Stimulated activated CD4-positive, alpha-beta T cell treated with anti-CD3 and anti-CD28 coated beads, Interleukin-1b, Interleukin-23, amount 100 ng/mL, for 1 hour (primary cell): Measurements from ENCODE around the gene FHAD1.
"Not testable (repeated sequence)": the region's sequence is repeated elsewhere in the genome, so short reads cannot be mapped to it uniquely, and the experiment has no call there.

Experiments
- DNase-seq, 2 donors: peaks; one replicate each; pipeline ENCODE4 v3.0.0-alpha.2; 2020; ENCODE audit warnings: low read depth in 2 of 2

Gene FHAD1

DNA sequence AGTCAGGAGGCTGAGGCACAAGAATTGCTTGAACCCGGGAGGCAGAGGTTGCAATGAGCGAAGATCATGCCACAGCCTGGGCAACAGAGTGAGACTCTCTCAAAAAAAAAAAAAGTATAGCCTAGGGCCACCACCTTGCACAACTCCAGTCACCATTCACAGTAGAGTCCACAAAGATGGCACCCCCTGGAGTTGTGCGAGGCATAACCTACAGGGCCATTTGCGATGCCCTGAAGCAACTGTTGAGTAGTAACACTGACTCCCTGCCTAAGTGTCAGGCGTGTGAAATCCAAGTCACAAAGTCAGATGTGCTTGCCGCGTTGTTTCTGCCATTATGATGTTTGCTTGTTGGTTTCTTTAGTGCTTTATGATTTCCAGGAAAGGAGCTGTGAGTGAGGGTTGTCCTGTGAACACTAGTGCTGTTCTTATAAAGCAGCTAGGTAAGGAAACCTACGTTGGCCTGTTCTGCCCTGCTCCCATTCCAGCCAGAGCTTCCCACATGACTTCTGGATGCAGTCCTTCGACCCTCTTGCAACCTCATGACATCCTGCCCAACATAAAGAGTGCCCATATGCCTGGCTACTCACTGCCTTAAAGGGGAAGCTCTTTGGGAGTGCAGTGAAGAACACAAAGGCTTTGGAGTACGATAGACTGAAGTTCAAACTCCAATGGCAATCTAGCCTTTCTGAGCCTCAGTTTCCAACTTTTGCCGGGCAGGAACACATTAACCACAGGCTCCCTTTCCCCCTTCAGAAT is 29.8 kb downstream of the FHAD1 start:
- no peak for DNase-seq

DNA sequence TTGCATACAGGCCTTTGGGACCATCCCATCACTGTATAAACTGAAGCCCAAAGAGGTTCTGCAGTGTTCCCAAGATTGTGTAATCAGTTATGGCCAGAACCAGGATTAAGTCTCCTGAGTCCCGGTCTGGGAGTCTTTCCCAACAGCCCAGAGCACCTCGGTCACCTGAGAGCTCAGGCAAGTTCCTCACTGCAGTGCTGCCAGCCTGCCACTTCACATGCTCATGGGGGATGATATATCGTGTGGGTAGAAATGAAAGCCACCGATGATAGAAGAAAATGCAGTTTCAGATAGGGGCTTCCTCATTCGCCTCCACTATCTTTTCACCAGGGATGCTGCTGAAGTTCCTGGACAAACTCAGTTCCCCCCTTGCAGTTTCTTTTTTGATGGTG is 30.4 kb downstream of the FHAD1 start:
- DNase-seq, result no peak

DNA sequence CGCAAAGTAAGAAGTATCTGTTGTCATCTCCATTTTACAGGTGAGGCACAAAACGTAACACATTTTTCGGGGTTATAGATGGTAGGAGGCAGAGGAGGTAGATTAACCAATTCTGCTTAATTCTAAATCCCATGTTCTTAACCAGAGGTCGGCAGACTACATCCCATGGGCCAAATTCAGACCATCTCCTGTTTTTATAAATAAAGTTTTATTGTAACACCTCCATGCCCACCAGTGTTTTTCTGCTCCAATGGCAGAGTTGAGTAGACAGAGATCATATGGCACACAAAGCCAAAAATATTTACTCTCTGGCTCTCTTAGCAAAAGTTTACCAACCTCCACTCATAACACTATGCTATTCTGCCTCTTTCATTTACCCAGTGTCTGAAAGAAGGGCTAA is 30.9 kb downstream of the FHAD1 start:
- no peak for DNase-seq

DNA sequence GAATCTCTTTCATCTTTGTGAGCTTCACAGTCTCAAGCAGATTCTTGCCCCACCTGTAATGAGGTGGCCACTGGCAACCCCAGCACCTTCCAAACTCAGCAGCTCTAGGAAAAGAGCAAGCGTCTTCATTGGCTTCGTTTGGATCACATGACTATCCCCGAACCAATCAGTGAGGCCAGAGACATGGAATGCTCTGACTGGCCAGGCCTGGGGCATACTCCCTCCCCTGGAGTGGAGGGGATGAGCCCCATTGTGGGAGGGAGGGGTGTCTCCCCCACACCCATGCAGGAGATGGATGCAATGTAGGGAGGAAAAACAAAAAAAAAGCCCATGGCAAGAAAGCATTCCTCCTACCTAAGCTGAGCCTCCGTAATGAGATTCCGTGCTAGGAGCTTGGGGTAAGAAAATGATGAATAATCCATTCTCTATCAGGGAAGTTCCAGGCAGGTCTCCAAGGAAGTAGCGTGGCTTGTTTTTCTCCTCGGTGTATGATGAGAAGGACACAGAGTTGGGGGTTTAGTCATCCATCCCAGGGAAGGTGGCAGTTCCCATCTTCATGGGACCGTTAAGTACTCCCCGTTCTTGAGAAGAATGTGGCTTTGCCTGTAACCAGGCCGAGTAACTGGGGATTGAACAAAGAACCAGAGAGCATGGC is 32.7 kb downstream of the FHAD1 start:
- no peak for DNase-seq

DNA sequence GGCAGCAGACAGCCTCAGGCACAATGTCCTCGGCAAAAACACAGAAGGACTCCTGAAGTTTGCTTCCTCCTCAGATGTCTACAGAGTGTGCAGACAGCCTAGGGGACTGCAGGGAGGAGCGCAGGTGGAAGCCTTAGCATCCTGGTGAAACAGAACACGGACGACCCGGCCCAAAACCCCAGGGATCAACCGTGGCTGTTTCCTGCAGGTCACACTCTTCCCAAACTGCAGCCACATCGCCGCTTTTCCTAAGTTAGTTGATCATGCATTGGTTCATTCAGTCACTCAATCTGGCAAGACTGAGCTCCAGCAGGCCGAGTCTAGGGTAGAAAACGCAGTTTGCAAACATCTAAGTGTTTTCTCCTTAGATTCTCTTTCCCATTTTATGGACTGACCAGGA is 33.4 kb downstream of the FHAD1 start:
- no peak for DNase-seq

DNA sequence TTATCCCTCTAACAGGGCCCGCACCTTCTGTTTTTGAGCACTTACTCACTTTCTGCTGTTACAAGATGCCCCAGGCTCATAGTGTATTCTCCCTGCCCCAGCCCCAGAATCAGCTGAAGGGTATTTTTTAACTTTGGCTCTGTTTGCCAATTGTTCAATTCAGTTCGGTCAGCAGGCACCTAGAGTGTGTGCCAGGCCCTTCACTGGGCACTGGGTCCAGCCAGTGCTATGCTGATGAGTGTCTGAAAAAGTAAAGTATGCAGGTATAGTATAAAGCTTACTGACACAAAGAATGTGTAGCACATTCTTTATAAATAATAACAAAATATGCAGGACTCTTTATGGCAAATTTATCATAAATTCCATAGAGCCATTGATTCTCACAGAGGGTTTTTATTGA is 35.0 kb downstream of the FHAD1 start:
- DNase-seq, result no peak

DNA sequence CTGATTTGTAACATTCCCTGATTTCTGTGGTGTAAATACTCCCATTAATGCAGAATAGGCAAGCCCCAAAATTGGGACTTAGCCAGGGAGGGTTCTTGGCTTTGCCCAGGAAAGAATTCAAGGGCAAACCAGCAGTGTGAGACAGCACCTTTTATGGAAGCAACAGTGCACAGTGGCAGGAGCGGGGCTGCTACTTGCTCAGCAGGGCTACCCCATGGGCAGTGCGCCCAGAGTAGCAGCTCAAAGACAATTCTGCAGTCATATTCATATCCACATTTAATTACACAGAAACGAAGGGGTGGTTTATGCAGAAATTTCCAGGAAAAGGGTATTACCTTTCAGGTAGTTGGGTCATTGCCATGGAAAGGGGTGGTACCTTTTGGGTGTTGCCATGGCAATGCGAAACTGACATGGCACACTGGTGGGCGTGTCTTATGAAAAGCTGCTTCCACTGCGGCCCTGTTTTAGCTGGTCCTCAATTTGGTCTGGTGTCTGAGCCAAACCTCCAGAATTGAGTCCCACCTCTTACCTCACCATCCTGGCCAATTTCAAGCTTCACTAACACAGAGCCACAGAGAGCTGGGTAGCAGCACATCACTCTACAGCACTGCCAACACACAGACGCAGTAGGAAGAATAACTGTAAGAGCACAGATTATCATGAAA is 35.9 kb downstream of the FHAD1 start:
- DNase-seq, result no peak

DNA sequence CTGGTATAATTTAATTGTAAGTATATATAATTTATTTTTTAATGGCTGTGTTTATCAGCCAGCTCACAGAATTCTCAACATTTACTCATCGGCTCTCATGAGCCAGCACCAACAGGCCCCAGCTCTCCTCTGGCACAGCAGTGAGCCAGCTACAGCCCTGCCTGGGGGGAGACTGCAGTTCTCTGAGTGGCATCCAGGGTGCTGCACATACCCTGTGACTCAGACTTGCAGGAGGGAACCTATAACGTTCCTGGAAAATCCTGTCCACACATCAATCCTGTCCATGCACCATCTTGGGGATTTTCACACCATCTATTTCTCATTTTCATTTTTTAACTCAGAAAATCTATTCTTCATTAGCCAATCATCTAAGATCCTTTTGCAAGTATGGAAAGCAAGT is 36.5 kb downstream of the FHAD1 start:
- DNase-seq, result no peak

DNA sequence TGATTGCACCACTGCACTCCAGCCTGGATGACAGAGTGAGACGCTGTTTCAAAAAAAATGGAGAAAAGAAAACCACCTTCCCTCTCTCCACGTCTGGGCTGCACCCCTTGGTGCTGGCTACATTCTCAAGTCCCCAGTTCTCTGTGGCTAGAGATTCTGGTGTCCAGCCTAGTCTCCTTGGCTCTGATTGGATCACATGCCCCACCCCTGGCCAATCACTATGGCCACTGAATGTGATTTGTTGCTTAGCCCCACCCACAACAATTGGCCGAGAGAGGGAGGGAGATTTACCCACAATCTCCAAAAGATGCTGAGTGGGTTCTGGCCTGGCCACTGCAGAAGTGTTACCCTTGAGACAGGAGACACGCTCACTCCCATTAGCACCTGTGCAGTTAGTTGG is 39.4 kb downstream of the FHAD1 start:
- no peak for DNase-seq

DNA sequence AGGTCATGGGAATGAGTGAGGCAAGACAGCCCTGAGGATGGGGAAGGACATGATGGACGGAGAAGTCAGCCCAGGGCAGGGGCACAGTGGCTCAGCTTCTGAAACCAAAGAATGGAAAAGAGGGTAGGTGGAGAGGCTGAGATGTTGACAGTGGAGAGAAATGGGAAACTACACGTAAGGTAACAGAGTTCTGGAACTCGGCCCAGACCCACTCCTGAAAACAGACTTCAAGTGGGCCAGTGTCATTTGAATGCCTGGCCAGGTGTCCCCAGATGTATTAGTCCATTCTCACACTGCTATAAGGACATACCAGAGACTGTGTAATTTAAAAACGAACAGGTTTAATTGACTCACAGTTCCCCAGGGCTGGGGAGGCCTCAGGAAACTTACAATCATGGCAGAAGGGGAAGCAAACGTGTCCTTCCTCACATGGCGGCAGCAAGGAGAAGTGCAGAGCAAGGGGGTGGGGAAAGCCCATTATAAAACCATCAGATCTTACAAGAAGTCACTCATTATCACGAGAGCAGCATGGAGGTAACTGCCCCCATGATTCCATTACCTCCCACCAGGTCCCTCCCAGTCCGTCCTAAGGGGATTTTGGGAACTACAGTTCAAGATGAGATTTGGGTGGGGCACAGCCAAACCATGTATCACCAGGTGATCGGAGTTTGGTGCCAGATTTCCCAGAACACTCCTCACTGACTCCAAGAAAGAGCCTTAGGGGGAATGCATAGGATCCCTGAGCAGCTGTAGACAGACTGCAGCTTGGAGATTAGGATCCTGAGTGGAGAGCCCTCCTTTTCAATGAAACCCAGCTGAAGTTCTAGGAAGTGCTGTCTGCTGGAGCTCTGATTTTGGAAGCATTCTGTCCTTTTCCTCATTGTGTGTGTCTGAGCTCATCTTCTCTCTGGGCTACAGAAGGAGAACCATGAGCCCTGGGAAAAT is 40.3 kb downstream of the FHAD1 start:
- DNase-seq, result no peak

DNA sequence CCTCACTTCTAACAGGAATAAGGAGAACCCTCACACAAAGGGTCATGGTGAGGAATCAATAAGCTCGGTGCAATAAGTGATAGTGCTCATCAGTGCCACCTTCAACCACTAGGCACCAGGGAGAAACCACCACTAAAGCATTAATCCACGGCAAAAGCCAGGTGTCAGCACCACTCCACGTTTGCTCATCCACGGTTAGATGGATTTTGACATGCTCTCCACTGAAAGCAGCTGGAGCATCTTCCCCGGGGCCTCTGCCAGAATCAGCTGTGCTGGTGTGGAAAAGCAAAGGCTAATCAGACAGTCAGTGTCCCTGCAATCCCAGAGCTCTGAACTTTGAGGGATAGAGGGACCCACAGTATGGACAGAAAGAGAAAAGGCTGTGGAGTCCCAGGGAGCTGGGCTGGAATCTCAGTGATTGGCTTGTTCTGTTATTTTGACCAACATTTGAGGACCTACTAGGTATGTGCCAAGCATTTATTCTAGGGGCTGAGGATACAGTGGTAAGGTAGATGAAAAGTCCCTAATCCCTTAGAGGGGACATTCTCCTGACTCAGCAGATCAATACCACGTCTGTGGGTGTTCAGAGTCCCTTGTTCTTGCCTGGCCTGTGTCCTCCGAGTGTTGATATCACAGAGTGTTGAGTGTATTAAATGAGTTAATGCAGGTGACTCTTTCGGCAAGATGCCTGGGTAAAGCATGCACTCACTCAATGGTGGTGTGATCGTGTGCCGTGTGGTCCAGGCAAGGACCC is 41.3 kb downstream of the FHAD1 start:
- no peak for DNase-seq

DNA sequence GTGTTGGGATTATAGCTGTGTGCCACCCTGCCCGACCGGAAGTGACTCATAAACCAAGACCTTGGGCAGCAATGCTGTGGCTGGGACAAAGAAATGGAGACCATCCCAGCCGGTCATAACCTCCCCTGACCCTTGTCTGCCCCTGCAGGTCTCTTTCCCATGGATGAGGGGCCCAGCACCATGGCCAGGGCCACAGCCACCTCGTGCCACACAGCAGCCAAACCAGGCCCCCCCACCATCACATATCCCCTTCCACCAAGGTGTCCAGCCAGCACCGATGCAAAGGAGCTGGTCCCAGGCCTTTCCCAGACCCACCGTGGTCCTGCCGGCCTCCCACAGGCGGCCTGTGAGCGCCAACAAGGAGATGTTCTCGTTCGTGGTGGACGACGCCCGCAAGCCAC is 42.2 kb downstream of the FHAD1 start:
- DNase-seq, result no peak

DNA sequence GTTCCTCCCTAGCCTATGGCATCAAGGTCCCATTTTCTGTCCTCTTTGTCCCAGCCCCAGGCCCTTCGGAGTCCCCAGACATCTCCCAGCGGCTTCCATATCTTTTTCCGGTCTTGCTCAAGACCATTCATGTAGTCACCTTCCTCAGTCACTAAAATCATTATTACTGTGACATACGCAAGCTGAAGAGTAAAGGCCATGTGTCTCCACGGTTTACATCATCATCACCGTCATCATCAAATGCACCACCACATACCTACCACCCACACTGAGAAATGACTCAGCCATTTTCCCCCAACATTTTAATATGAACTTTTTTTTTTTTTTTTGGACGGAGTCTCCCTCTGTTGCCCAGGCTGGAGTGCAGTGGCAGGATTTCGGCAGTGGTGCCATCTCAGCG is 43.4 kb downstream of the FHAD1 start:
- no peak for DNase-seq

DNA sequence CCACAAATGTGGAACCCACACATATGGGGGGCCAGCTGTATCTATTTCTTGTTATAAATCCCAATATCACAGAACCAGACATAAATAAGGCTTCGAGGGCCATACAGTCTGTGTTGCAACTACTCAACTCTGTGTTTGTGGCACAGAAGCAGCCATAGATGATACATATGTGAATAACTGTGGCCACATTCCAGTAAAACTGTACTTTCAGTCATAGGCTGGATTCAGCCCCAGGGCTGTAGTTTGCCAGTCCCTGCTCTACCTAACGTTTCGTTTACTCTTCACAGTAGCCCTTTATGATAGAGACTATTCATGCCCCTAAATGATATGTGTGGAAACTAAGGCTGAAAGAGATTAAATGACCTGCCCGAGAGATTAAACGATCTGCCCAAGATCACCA is 48.7 kb downstream of the FHAD1 start:
- DNase-seq, result no peak

DNA sequence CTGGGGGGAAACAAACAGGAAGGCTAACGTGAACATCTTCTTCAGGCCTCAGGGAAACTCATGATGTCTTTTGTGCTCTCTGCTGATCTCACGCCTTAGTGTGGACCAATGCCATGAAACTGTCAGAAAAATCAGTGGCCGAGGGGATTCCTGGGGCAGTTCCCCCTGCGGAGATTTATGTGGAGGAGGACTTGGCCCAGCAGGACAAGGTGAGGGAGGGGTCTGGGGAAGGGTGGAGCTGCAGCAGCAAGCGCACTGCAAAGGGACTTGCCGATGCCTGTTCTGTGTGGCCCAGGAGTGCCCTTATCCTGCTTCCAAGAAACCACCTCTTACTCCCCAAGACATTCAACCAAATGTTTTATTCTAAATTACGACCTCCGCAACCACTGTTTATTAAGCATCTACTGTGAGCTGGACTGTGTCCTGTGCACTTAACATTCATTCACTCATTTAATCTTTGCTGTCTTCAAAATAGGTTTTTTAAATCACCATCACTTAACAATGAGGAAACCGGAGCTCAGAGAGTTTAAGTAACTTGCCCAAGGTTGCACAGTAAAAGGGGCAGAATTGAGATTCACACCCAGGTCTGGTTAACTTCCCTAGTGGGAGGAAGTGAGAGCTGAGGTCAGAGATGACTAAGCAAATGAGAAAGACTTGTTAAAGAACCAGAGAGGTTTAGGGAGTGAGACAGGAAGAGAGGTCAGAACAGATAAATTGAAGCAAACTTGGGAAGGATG is 49.7 kb downstream of the FHAD1 start:
- DNase-seq, result no peak

DNA sequence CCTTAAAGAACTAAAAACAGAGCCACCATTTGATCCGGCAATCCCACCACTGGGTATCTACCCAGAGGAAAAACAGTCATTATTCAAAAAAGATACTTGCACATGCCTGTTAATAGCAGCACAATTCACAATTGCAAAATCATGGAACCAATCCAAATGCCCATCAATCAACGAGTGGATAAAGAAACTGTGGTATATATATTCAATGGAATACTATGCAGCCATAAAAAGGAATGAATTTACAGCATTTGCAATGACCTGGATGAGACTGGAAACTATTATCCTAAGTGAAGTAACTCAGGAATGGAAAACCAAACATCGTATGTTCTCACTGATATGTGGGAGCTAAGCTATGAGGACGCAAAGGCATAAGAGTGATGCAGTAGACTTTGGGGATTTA is 51.0 kb downstream of the FHAD1 start:
- not testable (repeated sequence) for DNase-seq

DNA sequence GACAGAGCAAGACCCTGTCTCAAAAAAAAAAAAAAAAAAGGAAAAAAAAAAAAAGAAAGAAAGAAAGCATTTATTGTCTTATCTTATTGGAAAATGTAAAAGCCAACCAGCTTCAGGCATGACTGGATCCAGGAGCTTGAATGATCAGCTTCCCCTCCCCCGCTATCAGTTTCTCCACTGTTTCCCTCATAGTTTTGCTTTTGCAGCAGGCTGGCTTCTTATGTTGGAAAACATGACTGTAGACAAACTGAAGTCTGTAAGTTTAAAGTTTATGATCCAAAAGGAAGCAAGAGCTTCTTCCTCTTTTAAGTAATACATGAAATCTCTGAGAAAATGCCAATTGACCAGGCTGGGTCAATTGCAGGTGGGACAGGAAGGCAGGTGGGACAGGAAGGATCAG is 52.2 kb downstream of the FHAD1 start:
- no peak for DNase-seq

DNA sequence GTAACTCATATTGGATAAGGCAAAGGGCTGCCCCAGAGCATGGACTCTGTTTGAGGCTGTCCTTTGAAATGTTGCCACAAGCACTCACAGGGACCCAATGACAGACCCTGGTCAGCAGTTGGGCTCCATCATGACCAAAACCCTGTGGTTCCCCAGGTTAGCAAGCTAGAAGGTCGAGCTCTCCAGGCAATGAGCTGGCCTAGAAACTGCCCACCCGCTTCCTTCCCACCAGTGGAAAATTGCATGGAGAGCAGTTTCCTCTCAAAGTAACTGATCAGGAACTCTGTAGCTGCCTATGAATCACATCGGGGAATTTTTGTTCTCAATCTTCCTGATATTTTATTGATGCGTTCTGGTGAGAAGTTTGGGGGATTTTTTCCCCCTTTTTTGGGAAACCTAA is 52.8 kb downstream of the FHAD1 start:
- no peak for DNase-seq

DNA sequence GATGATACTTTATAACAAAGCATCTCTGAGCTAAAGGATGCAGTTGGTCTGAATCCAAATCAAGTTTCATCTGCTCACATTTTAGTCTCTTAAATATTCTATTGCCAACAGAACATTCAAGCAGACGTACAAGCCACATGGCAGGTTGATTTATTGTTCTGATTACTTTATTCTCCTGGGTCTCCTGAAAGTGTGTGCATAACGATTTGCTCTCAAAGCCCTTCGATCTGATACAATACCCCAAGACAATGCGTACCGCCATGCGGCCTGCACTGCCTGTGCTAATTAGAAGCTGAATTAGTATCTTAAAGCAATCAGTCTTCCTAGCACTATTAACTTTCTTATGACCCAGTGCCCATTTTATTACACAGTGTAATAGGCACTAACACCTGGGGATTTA is 56.9 kb downstream of the FHAD1 start:
- DNase-seq, result no peak

DNA sequence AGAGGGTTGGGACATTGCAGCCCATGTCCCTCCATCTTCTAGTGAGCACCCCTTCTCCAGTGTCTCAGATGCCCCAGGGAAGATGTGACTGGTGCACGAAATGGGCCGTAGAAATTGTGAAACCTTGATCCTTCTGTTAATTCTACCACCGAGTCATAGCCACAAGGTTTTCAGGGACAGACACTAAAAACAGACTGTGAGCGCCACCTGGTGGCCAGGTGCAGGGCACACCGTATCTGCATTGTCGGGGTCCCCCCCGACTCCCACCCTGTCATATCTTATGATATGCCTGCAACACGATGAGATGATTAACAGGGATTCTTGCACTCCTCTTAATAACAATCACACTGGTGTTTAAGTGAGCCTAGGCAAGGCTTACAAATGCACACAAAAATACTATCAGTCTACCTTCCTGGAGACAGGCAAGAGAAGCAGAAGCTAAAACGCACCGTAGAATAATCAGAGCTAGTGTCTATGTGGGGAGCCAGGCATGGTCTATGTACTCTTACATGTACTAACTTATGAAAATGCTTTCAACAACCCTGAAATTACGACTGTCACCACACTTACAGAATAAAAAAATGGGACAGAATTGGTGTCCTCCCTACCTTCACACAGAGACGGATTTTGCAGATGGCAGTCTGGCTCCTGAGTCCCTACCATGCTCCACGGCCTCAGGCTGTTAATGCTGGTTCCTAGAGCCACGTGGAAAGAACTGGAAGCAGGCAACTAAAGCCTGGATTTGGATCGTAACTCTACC is 57.9 kb downstream of the FHAD1 start:
- DNase-seq, result peak; percentile 23 to 60
